AG08395 (cell line): Measurements from ENCODE around the gene CCL24.
"Not testable (repeated sequence)": the region's sequence is repeated elsewhere in the genome, so short reads cannot be mapped to it uniquely, and the experiment has no call there.

Experiments
- DNase-seq: peaks from one replicate; pipeline ENCODE4 v3.0.0; 2012; ENCODE audit warnings: mixed read lengths, low spot score

CCL24 gene

GRCh38 chr7:75819711-75820110 lies 6.1 kb upstream of the CCL24 start:
- no peak for DNase-seq

- no peak for DNase-seq
Observed at GRCh38 chr7:75818472-75818871, 4.9 kb upstream of the CCL24 start.

GRCh38 chr7:75817116-75817515 lies 3.5 kb upstream of the CCL24 start:
- no peak for DNase-seq

GRCh38 chr7:75815418-75816064 lies 1.9 kb upstream of the CCL24 start:
- DNase-seq = no peak

- peak; percentile 66 for DNase-seq
Observed at GRCh38 chr7:75814407-75814947, 871 bp upstream of the CCL24 start.

GRCh38 chr7:75813084-75813483 lies 522 bp downstream of the CCL24 start:
- DNase-seq = peak; percentile 36

- no peak for DNase-seq
Observed at GRCh38 chr7:75811894-75812678, 1.5 kb downstream of the CCL24 start.

- no peak for DNase-seq
Observed at GRCh38 chr7:75809396-75809795, 4.2 kb downstream of the CCL24 start.

- no peak for DNase-seq
Observed at GRCh38 chr7:75808106-75808505, 5.5 kb downstream of the CCL24 start.

- DNase-seq = no peak
Observed at GRCh38 chr7:75807452-75807851, 6.2 kb downstream of the CCL24 start.

- no peak for DNase-seq
Observed at GRCh38 chr7:75806560-75807307, 6.9 kb downstream of the CCL24 start.

- no peak for DNase-seq
Observed at GRCh38 chr7:75804705-75805104, 8.9 kb downstream of the CCL24 start.

GRCh38 chr7:75804004-75804403 lies 9.6 kb downstream of the CCL24 start:
- no peak for DNase-seq

GRCh38 chr7:75802552-75802821 lies 11.1 kb downstream of the CCL24 start:
- DNase-seq = no peak

- no peak for DNase-seq
Observed at GRCh38 chr7:75798770-75799169, 14.8 kb downstream of the CCL24 start.

- DNase-seq = no peak
Observed at GRCh38 chr7:75796420-75796819, 17.2 kb downstream of the CCL24 start.

GRCh38 chr7:75795831-75796285 lies 17.7 kb downstream of the CCL24 start:
- no peak for DNase-seq

- no peak for DNase-seq
Observed at GRCh38 chr7:75793676-75794075, 19.9 kb downstream of the CCL24 start.

- DNase-seq = not testable (repeated sequence)
Observed at GRCh38 chr7:75792567-75792966, 21.0 kb downstream of the CCL24 start.

- no peak for DNase-seq
Observed at GRCh38 chr7:75789361-75789924, 24.2 kb downstream of the CCL24 start.

- not testable (repeated sequence) for DNase-seq
Observed at GRCh38 chr7:75788154-75788847, 25.3 kb downstream of the CCL24 start.

- not testable (repeated sequence) for DNase-seq
Observed at GRCh38 chr7:75783058-75783457, 30.5 kb downstream of the CCL24 start.
